GM21737 (cell line): Measurements from ENCODE around the gene MCUR1.
"Not testable (repeated sequence)": the region's sequence is repeated elsewhere in the genome, so short reads cannot be mapped to it uniquely, and the experiment has no call there.

Source experiments
- ATAC-seq: cut with Tn5 transposase; IDR thresholded peaks from one replicate; pipeline ENCODE4 v1.9.1; 2021; ENCODE audit warnings: mild to moderate bottlenecking, moderate library complexity; ENCODE audit not compliant: unreplicated experiment

Gene MCUR1

GRCh38 chr6:13780162-13780561 is 34.2 kb downstream of the MCUR1 start:
- ATAC-seq = not testable (repeated sequence)

- no peak for ATAC-seq
These were observed 36.3 kb downstream of the MCUR1 start for GRCh38 chr6:13778028-13778427.

- no peak for ATAC-seq
These were observed 37.8 kb downstream of the MCUR1 start for GRCh38 chr6:13776602-13777001.

- not testable (repeated sequence) for ATAC-seq
These were observed 38.9 kb downstream of the MCUR1 start for GRCh38 chr6:13775466-13775865.

- ATAC-seq = not testable (repeated sequence)
These were observed 41.9 kb downstream of the MCUR1 start for GRCh38 chr6:13772358-13773030.

GRCh38 chr6:13769655-13770053 is 44.7 kb downstream of the MCUR1 start:
- ATAC-seq = no peak

GRCh38 chr6:13769034-13769654 is 45.2 kb downstream of the MCUR1 start:
- ATAC-seq = no peak

- ATAC-seq = no peak
These were observed 47.1 kb downstream of the MCUR1 start for GRCh38 chr6:13767121-13767808.

- no peak for ATAC-seq
These were observed 48.1 kb downstream of the MCUR1 start for GRCh38 chr6:13766201-13766634.

- ATAC-seq = no peak
These were observed 48.8 kb downstream of the MCUR1 start for GRCh38 chr6:13765570-13765969.

- ATAC-seq = no peak
These were observed 49.4 kb downstream of the MCUR1 start for GRCh38 chr6:13764996-13765395.

- ATAC-seq = no peak
These were observed 50.5 kb downstream of the MCUR1 start for GRCh38 chr6:13763740-13764381.

GRCh38 chr6:13762611-13763441 is 51.5 kb downstream of the MCUR1 start:
- ATAC-seq = no peak

- ATAC-seq = no peak
These were observed 52.9 kb downstream of the MCUR1 start for GRCh38 chr6:13761361-13762036.

GRCh38 chr6:13760307-13761304 is 53.8 kb downstream of the MCUR1 start:
- no peak for ATAC-seq

GRCh38 chr6:13759025-13759424 is 55.3 kb downstream of the MCUR1 start:
- no peak for ATAC-seq

- ATAC-seq = no peak
These were observed 59.7 kb downstream of the MCUR1 start for GRCh38 chr6:13754644-13755043.

- ATAC-seq = no peak
These were observed 70.6 kb downstream of the MCUR1 start for GRCh38 chr6:13743736-13744127.
